Gastroesophageal sphincter (tissue), 4 donors: Measurements from ENCODE around the gene AQP10. TPM values are rescaled to one million over a fixed set of nuclear protein-coding genes. Genes with fewer than 3 reads are reported as not detected.
A peak's percentile ranks its signal among the peaks of the same experiment; 100 is the strongest.

ENCODE experiments used
- ATAC-seq: fragments of 150-250 bp; one replicate; pipeline ENCODE4 v1.9.1; 2016; ENCODE audit warnings: mild to moderate bottlenecking, moderate library complexity
- H3K27ac ChIP-seq, 4 donors: fragments of 200-600 bp; sonication (generic) in 3 of 4; 1 replicate in 3 of 4; 2 replicates in 1 of 4; pipeline ENCODE4 v1.5.1; 2016 to 2019
- H3K27me3 ChIP-seq: fragments of 200-600 bp; sonication (generic); one replicate; pipeline ENCODE4 v1.5.1; 2019
- H3K36me3 ChIP-seq, 2 donors: fragments of 200-600 bp; sonication (generic); one replicate each; pipeline ENCODE4 v1.5.1; 2019; ENCODE audit warnings: control low read depth in 1 of 2
- H3K4me1 ChIP-seq, 3 donors: fragments of 200-600 bp; sonication (generic); 1 replicate in 2 of 3; 2 replicates in 1 of 3; pipeline ENCODE4 v1.5.1; 2016 to 2019; ENCODE audit warnings: control low read depth in 2 of 3
- H3K4me3 ChIP-seq, 2 donors: fragments of 200-600 bp; sonication (generic); one replicate each; pipeline ENCODE4 v1.5.1; 2019; ENCODE audit warnings: mild to moderate bottlenecking in 1 of 2, moderate library complexity in 1 of 2
- H3K9me3 ChIP-seq, 3 donors: fragments of 200-600 bp; sonication (generic); one replicate each; pipeline ENCODE4 v1.5.1; 2017 to 2019; ENCODE audit warnings: control low read depth in 2 of 3
- EP300 ChIP-seq: sonication (generic); formaldehyde crosslinking; IDR thresholded peaks from one replicate; pipeline ENCODE4 v1.6.1; 2017; ENCODE audit warnings: antibody characterized with exemption, mild to moderate bottlenecking
- POLR2A ChIP-seq, 2 donors: fragments of 450-650 bp; IDR thresholded peaks; one replicate each; pipeline ENCODE4 v1.6.1; 2017; ENCODE audit warnings: antibody characterized with exemption in 2 of 2, mild to moderate bottlenecking in 2 of 2, moderate library complexity in 1 of 2
- POLR2AphosphoS5 ChIP-seq: sonication (generic); formaldehyde crosslinking; IDR thresholded peaks from one replicate; pipeline ENCODE4 v1.6.1; 2017; ENCODE audit warnings: antibody characterized with exemption
- WGBS, 2 donors: methylation state at CpG; one replicate each; pipeline ENCODE4 v1.1.5; 2018; ENCODE audit warnings: low coverage in 1 of 2; 5-methylcytosine and 5-hydroxymethylcytosine counted together
- total RNA-seq, 4 donors: library from RNA; depleted of rRNA; stranded (reverse); fragments of >200 nt; gene quantifications; one replicate each; pipeline ENCODE4 v1.1.0, GENCODE V29; 2016
- TF ChIP-seq, protein P1 (sequence below), 4 experiments: fragments of 200-600 bp in 2 of 4; fragments of 450-650 bp in 2 of 4; sonication (generic) in 1 of 4; IDR thresholded peaks; one replicate each; pipeline ENCODE4 v1.5.1; 2017 to 2019; ENCODE audit warnings: antibody characterized with exemption in 4 of 4, mild to moderate bottlenecking in 2 of 4, moderate library complexity in 2 of 4

Gene AQP10
- total RNA-seq, 4 donors from 2014 or later: 0.12 to 1.1 TPM; not detected in 2

- H3K36me3 ChIP-seq: no peaks in the 10 kb centered on the region
- H3K27me3 ChIP-seq: no peaks in the 10 kb centered on the region
- H3K4me1 ChIP-seq: peaks cover 6 to 50% (median 29%) of the 10 kb centered on the region in 3 donors
- 0 to 1% methylated on average over 4 to 24 of the region's 56 CpGs for WGBS, 2 donors
- TF ChIP-seq POLR2AphosphoS5: peak; percentile 61
- TF ChIP-seq POLR2A (IDR thresholded peaks at IDR 0.05): no peak
- TF ChIP-seq, protein P1, sequence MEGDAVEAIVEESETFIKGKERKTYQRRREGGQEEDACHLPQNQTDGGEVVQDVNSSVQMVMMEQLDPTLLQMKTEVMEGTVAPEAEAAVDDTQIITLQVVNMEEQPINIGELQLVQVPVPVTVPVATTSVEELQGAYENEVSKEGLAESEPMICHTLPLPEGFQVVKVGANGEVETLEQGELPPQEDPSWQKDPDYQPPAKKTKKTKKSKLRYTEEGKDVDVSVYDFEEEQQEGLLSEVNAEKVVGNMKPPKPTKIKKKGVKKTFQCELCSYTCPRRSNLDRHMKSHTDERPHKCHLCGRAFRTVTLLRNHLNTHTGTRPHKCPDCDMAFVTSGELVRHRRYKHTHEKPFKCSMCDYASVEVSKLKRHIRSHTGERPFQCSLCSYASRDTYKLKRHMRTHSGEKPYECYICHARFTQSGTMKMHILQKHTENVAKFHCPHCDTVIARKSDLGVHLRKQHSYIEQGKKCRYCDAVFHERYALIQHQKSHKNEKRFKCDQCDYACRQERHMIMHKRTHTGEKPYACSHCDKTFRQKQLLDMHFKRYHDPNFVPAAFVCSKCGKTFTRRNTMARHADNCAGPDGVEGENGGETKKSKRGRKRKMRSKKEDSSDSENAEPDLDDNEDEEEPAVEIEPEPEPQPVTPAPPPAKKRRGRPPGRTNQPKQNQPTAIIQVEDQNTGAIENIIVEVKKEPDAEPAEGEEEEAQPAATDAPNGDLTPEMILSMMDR (IDR thresholded peaks at IDR 0.05): peak; percentile 89 to 96 (median 94)
- peak; percentile 26 for ATAC-seq
- no peaks in the 10 kb centered on the region for H3K9me3 ChIP-seq
- peak within 1 kb of the TSS; percentile 93 to 100 (median 98) for H3K27ac ChIP-seq
- H3K4me3 ChIP-seq: peak within 1 kb of the TSS; percentile 95 to 99
Observed at GRCh38 chr1:154324669-154325582, 4.0 kb downstream of the AQP10 start, which contains the start of gene ATP8B2. TSS of gene ATP8B2 (plus strand) at chr1:154325525. CDS start at chr1:154328142, 2,617 bp downstream.

GRCh38 chr1:154325583-154326545 is 5.0 kb downstream of the AQP10 start:
- WGBS, 2 donors: 0 to 1% methylated on average over 12 to 30 of the region's 63 CpGs
- H3K4me1 ChIP-seq: peaks cover 6 to 60% (median 29%) of the 10 kb centered on the region in 3 donors
- H3K36me3 ChIP-seq: peaks cover 0 to 9% of the 10 kb centered on the region in 2 donors

DNA sequence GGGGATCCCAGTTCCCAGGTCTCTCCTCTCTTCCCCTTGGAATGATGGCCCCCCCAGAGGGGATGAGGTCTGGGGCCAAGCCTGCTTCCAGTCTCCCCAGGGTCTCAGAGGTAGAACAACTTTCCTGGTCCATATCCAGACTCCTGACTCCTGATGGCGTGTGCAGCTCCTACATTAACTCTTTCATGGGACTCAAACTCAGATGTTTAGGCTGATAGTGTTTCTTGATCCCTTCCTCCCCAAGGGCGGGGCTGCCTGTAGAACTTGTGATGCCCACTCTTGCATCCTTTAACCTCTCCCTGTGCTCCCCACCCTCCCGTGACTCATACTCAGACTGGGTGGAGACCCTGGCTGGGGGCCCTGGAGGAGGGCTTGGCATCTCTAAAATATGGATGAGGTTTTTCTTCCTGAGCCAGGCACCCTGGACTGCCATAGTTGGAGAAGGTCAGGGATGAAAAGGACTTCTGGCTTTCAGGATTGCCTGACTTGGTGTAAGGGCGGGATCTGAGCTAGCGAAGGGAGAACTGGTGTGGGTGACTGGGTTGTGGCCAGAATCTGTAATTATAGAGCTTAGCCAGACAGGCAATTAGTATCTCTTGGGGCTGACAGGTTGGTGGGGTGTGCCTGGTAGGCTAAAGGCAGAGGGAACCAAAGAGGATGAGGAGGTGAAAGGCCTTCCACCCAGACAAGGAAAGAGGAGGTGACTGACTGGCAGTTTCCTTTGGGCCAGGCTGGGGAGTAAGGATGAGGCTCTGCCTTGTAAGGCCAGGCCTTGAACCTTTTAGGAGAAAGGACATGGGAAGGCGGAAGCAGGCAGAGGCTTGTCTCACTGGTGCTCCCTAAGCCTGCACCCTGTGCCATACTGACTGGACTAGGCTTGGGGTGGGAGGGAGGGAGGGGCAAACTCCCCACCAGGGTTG is 5.9 kb downstream of the AQP10 start:
- peak; percentile 88 for TF ChIP-seq POLR2AphosphoS5
- no peak for TF ChIP-seq POLR2A (IDR thresholded peaks at IDR 0.05)
- ATAC-seq: peak; percentile 77
- H3K9me3 ChIP-seq: no peaks in the 10 kb centered on the region
- H3K4me3 ChIP-seq: peak overlapping the region; percentile 95 to 99
- H3K27ac ChIP-seq: peak overlapping the region; percentile 93 to 100 (median 98)
- WGBS, 2 donors: 17 to 21% methylated on average over 3 to 5 of the region's 6 CpGs
- H3K27me3 ChIP-seq: no peaks in the 10 kb centered on the region
- H3K4me1 ChIP-seq: peaks cover 6 to 64% (median 29%) of the 10 kb centered on the region in 3 donors
- peaks cover 0 to 19% of the 10 kb centered on the region in 2 donors for H3K36me3 ChIP-seq

More at GRCh38 chr1:154325583-154326545, 5.0 kb downstream of the AQP10 start:
- peak; percentile 64 for TF ChIP-seq POLR2AphosphoS5
- TF ChIP-seq POLR2A (IDR thresholded peaks at IDR 0.05): peak; percentile 52 to 66
- TF ChIP-seq, protein P1 (IDR thresholded peaks at IDR 0.05): peak in 3 of 4 experiments; percentile 65 to 86 (median 76)
- TF ChIP-seq EP300: no peak
- ATAC-seq: peak; percentile 60
- Histone ChIP-seq H3K27me3 (no peaks in the 10 kb centered on the region), H3K4me3 (peak overlapping the region; percentile 95 to 99), H3K9me3 (no peaks in the 10 kb centered on the region), H3K27ac (peak overlapping the region; percentile 93 to 100 (median 98))

DNA sequence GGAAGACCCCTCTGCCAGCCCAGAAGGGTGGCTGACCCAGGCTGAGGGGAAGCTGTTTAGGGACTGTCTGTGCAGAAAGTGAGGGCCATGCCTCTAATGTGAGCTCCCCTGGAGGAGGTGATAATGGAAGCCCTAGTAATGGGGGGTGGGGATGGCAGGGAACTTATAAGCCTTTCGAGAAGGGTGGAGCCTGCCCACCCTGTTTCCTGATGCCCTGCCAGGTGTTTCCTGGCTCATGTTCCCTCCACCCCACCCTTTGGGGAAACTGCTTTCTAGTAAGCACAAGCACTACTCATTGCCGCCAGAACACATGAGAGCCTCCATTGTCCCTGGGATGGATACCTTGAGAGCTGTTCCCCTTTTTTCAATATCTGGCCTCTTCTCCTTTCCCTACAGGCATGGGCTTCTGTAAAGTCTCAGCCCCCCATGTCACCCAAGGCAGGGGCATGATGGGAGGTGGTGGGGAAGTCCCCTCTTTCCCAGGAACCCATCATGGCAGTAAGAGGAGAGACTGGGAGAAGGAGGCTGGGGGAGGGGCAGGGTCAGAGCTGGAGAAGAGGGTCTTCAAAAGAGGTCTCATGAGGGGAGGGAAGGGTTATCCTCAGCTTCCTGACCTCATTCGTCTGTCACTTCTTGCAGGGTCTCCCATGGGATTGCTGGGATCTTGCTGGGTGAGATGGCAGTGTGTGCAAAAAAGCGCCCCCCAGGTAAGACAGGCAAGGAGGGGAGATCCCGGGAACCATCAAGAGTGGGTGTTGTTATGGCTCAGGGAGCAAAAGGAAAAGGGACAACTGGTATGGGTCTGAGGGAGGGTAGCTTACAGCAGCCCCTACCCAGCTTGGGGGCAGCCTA is 6.8 kb downstream of the AQP10 start:
- TF ChIP-seq, protein P1 (IDR thresholded peaks at IDR 0.05): no peak
- TF ChIP-seq POLR2AphosphoS5: peak; percentile 29
- 25 to 26% methylated on average over 4 of the region's 5 CpGs for WGBS, 2 donors
- peak overlapping the region; percentile 64 to 99 for H3K4me3 ChIP-seq
- H3K27ac ChIP-seq: peak overlapping the region; percentile 93 to 100 (median 98)
- no peaks in the 10 kb centered on the region for H3K27me3 ChIP-seq
- peaks cover 6 to 71% (median 29%) of the 10 kb centered on the region in 3 donors for H3K4me1 ChIP-seq
- H3K36me3 ChIP-seq: peaks cover 0 to 27% of the 10 kb centered on the region in 2 donors
- no peaks in the 10 kb centered on the region for H3K9me3 ChIP-seq
- ATAC-seq: no peak
